ENCODE results near the gene ANXA3.

DNA sequence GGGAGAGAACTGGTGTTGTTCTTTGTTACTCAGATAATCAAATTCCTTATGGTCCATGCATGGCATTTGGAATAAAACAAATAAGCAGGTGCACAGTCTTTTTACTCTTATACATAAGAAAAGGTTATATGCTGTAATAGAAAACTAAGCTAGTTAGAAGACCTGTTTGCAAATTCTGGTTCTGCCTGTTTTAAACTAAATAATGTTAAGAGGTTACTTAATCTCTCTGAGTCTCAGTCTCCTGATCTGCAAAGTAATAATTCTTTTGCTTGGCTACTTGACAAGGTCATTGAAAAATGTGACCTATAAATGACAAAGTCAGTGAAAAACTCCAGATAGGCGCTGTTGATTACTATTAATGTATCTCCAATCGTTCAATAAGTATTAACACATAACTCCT lies 42.5 kb upstream of the ANXA3 start:
- TF ChIP-seq, protein P1, sequence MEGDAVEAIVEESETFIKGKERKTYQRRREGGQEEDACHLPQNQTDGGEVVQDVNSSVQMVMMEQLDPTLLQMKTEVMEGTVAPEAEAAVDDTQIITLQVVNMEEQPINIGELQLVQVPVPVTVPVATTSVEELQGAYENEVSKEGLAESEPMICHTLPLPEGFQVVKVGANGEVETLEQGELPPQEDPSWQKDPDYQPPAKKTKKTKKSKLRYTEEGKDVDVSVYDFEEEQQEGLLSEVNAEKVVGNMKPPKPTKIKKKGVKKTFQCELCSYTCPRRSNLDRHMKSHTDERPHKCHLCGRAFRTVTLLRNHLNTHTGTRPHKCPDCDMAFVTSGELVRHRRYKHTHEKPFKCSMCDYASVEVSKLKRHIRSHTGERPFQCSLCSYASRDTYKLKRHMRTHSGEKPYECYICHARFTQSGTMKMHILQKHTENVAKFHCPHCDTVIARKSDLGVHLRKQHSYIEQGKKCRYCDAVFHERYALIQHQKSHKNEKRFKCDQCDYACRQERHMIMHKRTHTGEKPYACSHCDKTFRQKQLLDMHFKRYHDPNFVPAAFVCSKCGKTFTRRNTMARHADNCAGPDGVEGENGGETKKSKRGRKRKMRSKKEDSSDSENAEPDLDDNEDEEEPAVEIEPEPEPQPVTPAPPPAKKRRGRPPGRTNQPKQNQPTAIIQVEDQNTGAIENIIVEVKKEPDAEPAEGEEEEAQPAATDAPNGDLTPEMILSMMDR (IDR thresholded peaks at IDR 0.05) = no peak
- no peak for TF ChIP-seq POLR2A (IDR thresholded peaks at IDR 0.05)
